ENCODE measurements around the gene TRIM33. TPM values are rescaled to one million over a fixed set of nuclear protein-coding genes. Genes with fewer than 3 reads are reported as not detected.
A peak's percentile ranks its signal among the peaks of the same experiment; 100 is the strongest.
"Not testable (repeated sequence)": the region's sequence is repeated elsewhere in the genome, so short reads cannot be mapped to it uniquely, and the experiment has no call there.

The TRIM33 gene
- total RNA-seq, 1 donor from 2014 or later = 36.4 TPM

DNA sequence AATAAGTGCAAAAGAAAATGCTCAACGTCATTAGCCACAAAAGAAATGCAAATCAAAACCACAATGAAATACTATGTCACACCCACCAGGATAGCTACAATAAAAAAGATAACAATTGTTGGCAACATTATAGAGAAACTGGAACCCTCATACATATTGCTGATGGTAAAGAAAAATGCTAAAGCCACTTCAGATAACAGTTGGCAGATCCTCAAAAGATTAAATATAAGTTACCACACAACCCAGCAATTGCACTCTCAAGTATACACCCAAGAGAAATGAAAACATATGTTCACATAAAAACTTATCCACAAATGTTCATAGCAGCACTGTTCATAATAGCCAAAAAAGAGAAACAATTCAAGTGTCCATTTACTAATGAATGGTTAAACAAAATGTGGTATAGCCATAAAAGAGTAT lies 20.7 kb downstream of the TRIM33 start:
- ATAC-seq = no peak
- H3K27me3 ChIP-seq (ENCODE audit: low read depth) = no peaks in the 10 kb centered on the region

DNA sequence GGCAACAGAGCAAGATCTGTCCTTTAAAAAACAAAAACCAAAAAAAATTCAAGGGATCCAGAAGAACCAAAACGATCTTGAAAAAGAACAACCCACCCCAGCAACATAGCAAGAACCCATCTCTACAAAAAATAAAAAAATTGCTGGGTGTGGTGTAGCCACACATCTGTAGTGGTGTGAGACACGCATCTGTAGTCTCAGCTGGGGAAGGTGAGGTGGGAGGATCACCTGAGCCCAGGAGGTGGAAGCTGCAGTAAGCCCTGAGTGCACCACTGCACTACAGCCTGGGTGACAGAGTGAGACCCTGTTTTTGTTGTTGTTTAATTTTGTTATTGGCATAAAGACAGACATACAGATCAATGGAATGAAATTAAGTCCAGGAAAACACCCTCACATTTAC lies 22.3 kb downstream of the TRIM33 start:
- Histone ChIP-seq H3K27ac (no peak overlapping the region), H3K9me3 (peaks cover 8% of the 10 kb centered on the region), H3K36me3 (no peaks in the 10 kb centered on the region), H3K27me3 (ENCODE audit: low read depth) (no peaks in the 10 kb centered on the region), H3K4me3 (no peak overlapping the region), H3K4me1 (no peaks in the 10 kb centered on the region)
- no peak for DNase-seq
- ATAC-seq = no peak
- intact Hi-C loops (cut with DNase I) = no loop called here
- TF ChIP-seq, protein P1, sequence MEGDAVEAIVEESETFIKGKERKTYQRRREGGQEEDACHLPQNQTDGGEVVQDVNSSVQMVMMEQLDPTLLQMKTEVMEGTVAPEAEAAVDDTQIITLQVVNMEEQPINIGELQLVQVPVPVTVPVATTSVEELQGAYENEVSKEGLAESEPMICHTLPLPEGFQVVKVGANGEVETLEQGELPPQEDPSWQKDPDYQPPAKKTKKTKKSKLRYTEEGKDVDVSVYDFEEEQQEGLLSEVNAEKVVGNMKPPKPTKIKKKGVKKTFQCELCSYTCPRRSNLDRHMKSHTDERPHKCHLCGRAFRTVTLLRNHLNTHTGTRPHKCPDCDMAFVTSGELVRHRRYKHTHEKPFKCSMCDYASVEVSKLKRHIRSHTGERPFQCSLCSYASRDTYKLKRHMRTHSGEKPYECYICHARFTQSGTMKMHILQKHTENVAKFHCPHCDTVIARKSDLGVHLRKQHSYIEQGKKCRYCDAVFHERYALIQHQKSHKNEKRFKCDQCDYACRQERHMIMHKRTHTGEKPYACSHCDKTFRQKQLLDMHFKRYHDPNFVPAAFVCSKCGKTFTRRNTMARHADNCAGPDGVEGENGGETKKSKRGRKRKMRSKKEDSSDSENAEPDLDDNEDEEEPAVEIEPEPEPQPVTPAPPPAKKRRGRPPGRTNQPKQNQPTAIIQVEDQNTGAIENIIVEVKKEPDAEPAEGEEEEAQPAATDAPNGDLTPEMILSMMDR (IDR thresholded peaks at IDR 0.05) = no peak

More for the DNA sequence above, 20.7 kb downstream of the TRIM33 start:
- no peak overlapping the region for H3K4me3 ChIP-seq
- H3K4me1 ChIP-seq = no peaks in the 10 kb centered on the region
- H3K27ac ChIP-seq = no peak overlapping the region
- TF ChIP-seq, protein P1 (IDR thresholded peaks at IDR 0.05) = no peak
- H3K36me3 ChIP-seq = no peaks in the 10 kb centered on the region
- peaks cover 8% of the 10 kb centered on the region for H3K9me3 ChIP-seq
- intact Hi-C loops (cut with DNase I) = no loop called here
- DNase-seq = no peak

DNA sequence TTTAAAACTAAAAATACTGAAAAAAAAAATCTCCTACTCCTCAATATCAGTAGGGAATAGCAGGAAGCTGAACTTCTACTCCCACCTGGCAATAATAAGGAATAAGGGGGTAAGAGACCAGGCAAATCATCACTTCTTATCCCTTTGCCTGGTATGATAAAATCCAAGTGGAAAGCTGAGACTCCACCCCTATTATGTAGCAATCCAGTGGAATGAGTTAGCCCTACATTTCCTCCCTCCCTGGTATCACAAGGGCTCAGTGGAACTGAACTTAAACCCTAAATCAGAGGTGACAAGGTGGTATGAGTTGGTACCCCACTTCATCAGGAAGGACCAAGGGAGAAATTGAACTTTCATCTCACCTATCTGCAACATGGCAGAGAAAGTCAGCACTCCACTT lies 25.7 kb downstream of the TRIM33 start:
- DNase-seq (no peak), ATAC-seq (no peak)
- Histone ChIP-seq H3K9me3 (no peaks in the 10 kb centered on the region), H3K4me1 (no peaks in the 10 kb centered on the region), H3K4me3 (no peak overlapping the region), H3K36me3 (no peaks in the 10 kb centered on the region), H3K27me3 (ENCODE audit: low read depth) (no peaks in the 10 kb centered on the region), H3K27ac (no peak overlapping the region)
- TF ChIP-seq, protein P1 (IDR thresholded peaks at IDR 0.05) = no peak
- intact Hi-C loops (cut with DNase I) = no loop called here

DNA sequence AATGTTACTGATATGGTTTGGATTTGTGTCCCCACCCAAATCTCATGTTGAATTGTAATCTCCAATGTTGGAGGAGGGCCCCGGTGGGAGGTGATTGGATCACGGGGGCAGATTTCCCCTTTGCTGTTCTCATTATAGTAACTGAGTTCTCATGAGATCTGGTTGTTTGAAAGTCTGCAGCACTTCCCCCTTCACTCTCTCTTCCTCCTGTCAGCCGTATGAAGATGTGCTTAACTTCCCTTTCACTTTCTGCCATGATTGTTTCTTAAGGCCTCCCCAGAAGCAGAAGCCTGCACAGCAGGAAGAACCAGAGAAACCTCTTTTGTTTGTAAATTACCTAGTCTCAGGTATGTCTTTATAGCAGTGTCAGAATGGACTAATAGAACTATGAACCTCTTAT lies 28.4 kb downstream of the TRIM33 start:
- no peak overlapping the region for H3K4me3 ChIP-seq
- DNase-seq = no peak
- TF ChIP-seq, protein P1 (IDR thresholded peaks at IDR 0.05) = no peak
- ATAC-seq = peak; percentile 57 to 76
- H3K27ac ChIP-seq = no peak overlapping the region
- intact Hi-C loops (cut with DNase I) = no loop called here
- no peaks in the 10 kb centered on the region for H3K4me1 ChIP-seq
- H3K36me3 ChIP-seq = no peaks in the 10 kb centered on the region
- H3K27me3 ChIP-seq (ENCODE audit: low read depth) = no peaks in the 10 kb centered on the region
- no peaks in the 10 kb centered on the region for H3K9me3 ChIP-seq

DNA sequence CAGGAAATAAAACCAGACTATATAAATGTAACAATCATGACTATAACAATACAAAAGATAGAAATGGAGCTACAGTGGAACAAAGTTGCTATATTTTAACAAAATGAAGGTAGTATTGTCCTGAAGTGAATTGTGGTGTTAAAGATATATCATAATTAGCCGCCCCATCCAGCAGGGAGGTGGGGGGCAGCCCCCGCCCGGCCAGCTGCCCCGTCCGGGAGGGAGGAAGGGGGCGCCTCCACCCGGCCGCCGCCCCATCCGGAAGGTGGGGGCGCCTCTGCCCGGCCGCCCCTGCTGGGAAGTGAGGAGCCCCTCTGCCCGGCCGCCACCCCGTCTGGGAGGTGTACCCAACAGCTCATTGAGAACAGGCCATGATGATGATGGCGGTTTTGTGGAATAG lies 31.4 kb downstream of the TRIM33 start:
- H3K4me1 ChIP-seq; intact Hi-C loops (cut with DNase I); H3K27ac ChIP-seq; H3K36me3 ChIP-seq; ATAC-seq; H3K9me3 ChIP-seq; H3K4me3 ChIP-seq; H3K27me3 ChIP-seq (ENCODE audit: low read depth); DNase-seq: not testable (repeated sequence)

DNA sequence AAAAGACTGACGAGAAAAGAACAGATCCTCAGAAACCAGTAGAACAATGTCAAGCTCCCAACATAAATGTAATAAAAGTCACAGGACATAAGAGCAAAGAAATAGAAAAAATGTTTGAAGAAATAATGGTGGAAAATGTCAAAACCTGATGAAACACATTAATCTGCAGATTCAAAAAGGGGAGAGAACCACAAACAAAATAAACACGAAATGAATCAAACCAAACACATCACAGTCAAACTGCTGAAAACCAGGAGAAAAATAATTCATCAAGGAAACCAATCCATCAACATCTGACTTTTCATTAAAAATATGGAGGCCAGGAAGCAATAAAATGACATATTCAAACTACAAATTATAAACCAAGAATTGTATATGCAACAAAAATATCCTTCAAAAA lies 31.9 kb downstream of the TRIM33 start:
- Histone ChIP-seq H3K4me3 (no peak overlapping the region), H3K9me3 (no peaks in the 10 kb centered on the region), H3K27ac (no peak overlapping the region), H3K27me3 (ENCODE audit: low read depth) (no peaks in the 10 kb centered on the region), H3K4me1 (peaks cover 7% of the 10 kb centered on the region), H3K36me3 (no peaks in the 10 kb centered on the region)
- ATAC-seq (no peak), DNase-seq (no peak)
- TF ChIP-seq, protein P1 (IDR thresholded peaks at IDR 0.05) = no peak
- intact Hi-C loops (cut with DNase I) = no loop called here

Data from lower lobe of right lung (tissue), 2 donors.